Activated CD4-positive, alpha-beta T cell treated with anti-CD3 and anti-CD28 coated beads for 1 hour (primary cell): Measurements from ENCODE around the gene PCDHGB7.
"Not testable (repeated sequence)": the region's sequence is repeated elsewhere in the genome, so short reads cannot be mapped to it uniquely, and the experiment has no call there.

ENCODE experiments used
- DNase-seq: peaks from one replicate; pipeline ENCODE4 v3.0.0-alpha.2; 2020

PCDHGB7 gene

DNA sequence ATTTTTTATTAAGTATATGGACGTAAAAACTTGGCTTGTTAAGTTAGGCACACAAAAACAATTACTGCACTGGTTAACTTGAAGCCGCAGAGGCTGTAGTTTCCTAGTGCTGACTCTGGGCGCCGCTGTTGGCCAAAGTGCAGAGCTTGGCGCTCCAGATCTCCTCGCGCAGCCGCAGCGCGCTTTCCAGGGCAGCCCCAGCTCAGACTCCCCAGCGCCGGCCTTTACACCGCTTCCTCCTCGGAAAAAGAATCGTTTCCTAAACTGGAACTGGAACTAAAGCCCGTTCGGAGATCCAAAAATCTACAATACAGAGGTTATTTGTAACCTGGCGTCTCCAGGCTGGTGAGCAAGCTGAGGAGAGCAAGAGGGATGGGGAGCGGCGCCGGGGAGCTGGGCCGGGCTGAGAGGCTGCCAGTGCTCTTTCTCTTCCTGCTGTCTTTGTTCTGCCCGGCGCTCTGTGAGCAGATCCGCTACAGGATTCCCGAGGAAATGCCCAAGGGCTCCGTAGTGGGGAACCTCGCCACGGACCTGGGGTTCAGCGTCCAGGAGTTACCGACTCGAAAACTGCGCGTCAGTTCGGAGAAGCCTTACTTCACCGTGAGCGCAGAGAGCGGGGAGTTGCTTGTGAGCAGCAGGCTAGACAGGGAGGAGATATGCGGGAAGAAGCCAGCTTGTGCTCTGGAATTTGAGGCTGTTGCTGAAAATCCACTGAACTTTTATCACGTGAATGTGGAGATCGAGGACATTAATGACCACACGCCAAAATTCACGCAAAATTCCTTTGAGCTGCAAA lies 19.5 kb upstream of the PCDHGB7 start, which contains the start of gene PCDHGB5:
Gene PCDHGB5, plus strand, starts transcription at position 192 of the 796 bp plus-strand sequence. Its CDS starts 181 bp downstream, at position 373.
- not testable (repeated sequence) for DNase-seq

DNA sequence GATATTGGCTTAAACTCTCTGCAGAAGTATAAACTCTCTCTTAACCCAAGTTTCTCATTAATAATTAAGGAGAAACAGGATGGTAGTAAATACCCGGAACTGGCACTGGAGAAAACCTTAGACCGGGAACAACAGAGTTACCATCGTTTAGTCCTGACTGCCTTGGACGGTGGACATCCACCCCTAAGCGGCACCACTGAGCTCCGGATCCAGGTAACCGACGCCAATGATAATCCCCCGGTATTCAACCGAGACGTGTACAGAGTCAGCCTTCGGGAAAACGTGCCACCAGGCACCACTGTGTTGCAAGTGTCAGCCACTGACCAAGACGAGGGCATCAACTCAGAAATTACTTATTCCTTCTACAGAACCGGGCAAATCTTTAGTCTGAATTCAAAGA lies 18.9 kb upstream of the PCDHGB7 start:
- DNase-seq: no peak

DNA sequence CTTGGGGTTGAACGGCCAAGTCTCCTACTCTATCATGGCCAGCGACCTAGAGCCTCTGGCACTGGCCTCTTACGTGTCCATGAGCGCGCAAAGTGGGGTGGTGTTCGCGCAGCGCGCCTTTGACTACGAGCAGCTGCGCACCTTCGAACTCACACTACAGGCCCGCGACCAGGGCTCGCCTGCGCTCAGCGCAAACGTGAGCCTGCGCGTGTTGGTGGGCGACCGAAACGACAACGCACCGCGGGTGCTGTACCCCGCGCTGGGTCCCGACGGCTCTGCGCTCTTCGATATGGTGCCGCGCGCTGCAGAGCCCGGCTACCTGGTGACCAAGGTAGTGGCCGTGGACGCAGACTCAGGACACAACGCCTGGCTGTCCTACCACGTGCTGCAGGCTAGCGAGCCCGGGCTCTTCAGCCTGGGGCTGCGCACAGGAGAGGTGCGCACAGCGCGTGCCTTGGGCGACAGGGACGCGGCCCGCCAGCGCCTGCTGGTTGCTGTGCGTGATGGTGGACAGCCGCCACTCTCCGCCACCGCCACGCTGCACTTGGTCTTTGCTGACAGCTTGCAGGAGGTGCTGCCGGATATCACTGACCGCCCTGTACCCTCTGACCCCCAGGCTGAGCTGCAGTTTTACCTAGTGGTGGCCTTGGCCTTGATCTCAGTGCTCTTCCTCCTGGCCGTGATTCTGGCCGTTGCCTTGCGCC lies 17.8 kb upstream of the PCDHGB7 start:
- no peak for DNase-seq

DNA sequence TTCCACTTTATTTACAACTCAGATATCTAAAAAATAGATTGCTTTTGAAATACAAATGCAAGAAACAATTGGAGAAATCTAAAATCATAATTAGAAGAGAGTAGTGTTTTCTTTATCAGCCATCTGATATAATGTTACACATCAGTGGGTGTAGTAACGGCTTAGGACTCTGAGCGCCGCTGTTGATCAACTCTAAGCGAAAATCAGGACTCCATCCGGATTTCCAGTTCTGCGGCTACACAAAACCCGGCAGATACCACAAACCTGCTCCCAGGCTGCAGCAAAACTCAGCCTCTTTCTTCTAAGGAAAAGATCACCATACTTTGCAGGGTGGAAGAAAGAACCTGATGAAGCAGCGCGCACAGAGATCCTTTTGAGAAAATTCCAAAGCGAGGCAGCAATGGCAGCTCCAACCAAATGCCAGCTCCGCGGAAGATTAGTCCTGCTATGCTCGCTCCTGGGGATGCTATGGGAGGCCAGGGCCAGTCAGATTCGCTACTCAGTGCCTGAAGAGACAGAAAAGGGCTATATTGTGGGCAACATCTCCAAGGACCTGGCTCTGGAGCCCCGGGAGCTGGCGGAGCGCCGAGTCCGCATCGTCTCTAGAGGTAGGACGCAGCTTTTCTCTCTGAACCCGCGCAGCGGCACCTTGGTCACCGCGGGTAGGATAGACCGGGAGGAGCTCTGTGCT lies 14.8 kb upstream of the PCDHGB7 start, which contains the start of gene PCDHGA9:
Gene PCDHGA9, plus strand, starts transcription at position 226 of the 691 bp plus-strand sequence. Its CDS starts 175 bp downstream, at position 401.
- no peak for DNase-seq

DNA sequence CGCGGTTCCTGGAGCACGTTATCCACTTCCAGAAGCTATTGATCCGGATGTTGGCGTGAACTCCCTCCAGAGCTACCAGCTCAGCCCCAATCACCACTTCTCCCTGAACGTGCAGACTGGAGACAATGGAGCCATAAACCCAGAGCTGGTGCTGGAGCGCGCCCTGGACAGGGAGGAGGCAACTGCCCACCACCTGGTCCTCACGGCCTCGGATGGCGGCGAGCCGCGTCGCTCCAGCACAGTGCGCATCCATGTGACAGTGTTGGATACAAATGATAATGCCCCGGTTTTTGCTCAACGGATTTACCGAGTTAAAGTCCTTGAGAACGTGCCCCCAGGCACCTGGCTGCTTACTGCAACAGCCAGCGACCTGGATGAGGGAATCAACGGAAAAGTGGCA lies 14.1 kb upstream of the PCDHGB7 start:
- DNase-seq: no peak

DNA sequence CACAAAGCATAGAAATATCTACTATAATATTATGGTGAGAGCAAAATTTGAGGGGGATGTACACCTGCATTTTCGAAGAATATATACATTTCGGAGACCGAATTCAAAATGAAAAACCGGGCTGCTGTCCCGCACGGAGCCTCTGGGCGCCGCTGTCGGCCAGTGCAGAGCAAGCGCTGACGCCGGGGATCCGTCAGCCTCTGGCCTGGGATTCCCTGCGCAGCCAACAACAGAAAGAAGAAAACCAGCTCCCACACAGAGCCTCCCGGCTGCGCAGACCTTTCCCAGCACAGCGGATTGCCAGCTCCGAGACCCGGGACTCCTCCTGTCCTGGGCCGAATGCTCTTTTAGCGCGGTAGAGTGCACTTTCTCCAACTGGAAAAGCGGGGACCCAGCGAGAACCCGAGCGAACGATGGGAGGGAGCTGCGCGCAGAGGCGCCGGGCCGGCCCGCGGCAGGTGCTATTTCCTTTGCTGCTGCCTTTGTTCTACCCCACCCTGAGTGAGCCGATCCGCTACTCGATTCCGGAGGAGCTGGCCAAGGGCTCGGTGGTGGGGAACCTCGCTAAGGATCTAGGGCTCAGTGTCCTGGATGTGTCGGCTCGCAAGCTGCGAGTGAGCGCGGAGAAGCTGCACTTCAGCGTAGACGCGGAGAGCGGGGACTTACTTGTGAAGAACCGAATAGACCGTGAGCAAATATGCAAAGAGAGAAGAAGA lies 9.5 kb upstream of the PCDHGB7 start, which contains the start of gene PCDHGB6:
Gene PCDHGB6, plus strand, starts transcription at position 232 of the 716 bp plus-strand sequence. Its CDS starts 182 bp downstream, at position 414.
- not testable (repeated sequence) for DNase-seq

DNA sequence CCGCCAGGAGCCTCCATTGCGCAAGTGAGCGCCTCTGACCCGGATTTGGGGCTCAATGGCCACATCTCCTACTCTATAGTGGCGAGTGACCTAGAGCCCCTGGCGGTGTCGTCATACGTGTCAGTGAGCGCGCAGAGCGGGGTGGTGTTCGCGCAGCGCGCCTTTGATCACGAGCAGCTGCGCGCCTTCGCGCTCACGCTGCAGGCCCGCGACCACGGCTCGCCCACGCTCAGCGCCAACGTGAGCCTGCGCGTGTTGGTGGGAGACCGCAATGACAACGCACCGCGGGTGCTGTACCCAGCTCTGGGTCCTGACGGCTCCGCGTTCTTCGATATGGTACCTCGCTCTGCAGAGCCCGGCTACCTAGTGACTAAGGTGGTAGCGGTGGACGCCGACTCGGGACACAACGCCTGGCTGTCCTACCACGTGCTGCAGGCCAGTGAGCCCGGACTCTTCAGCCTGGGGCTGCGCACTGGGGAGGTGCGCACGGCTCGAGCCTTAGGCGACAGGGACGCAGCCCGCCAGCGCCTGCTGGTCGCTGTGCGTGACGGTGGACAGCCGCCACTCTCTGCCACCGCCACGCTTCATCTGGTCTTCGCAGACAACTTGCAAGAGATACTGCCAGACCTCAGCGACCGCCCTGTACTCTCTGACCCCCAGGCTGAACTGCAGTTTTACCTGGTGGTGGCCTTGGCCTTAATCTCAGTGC lies 7.7 kb upstream of the PCDHGB7 start:
- DNase-seq: no peak

DNA sequence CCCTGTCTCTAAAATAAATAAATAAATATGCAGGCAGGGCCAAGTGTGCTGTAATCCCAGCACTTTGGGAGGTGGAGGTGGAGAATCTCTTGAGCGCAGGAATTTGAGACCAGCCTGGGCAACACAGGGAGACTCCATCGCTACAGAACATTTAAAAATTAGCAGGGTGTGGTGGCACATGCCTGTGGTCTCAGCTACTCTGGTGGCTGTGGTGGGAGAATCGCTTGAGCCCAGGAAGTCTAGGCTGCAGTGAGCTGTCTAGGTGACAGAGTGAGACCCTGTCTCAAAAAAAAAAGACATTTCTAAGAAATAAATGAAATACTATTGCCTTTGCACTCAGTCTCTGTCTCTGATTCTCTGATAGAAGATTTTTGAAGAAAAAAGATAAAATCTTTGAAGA lies 5.9 kb upstream of the PCDHGB7 start:
- DNase-seq: no peak

DNA sequence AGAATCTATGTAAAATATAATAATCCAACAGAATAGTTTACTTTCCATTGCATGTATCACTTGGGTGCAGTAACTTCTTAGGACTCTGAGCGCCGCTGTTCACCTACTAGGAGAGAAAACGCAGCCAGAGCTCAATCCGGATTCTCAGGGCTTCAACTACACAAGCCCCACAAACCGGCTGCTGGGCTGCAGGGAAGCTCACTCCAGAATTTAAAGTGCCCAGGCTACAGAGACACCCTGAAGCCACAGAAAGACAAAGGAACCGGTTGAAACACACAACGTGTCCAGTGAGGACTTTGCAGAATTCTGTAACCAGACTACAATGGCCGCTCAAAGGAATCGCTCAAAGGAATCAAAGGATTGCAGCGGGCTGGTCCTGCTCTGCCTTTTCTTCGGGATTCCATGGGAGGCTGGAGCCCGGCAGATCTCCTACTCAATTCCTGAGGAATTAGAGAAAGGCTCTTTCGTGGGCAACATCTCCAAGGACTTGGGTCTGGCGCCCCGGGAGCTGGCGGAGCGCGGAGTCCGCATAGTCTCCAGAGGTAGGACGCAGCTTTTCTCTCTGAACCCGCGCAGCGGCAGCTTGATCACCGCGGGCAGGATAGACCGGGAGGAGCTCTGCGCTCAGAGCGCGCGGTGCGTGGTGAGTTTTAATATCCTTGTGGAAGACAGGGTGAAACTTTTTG lies 4.5 kb upstream of the PCDHGB7 start, which contains the start of gene PCDHGA10:
Gene PCDHGA10, plus strand, starts transcription at position 134 of the 686 bp plus-strand sequence. Its CDS starts 189 bp downstream, at position 323.
- DNase-seq: peak; percentile 38

DNA sequence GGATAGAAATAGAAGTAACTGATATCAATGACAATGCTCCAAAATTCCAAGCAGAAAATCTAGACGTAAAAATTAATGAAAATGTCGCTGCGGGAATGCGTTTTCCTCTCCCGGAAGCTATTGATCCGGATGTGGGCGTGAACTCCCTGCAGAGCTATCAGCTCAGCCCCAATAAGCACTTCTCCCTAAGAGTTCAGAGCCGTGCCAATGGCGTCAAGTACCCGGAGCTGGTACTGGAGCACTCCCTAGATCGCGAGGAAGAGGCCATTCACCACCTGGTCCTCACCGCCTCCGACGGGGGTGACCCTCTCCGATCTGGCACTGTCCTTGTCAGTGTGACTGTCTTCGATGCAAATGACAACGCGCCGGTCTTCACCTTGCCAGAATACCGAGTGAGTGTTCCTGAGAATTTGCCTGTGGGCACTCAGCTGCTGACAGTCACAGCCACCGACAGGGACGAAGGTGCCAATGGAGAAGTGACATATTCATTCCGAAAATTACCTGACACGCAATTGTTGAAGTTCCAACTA lies 3.9 kb upstream of the PCDHGB7 start:
- DNase-seq: no peak

DNA sequence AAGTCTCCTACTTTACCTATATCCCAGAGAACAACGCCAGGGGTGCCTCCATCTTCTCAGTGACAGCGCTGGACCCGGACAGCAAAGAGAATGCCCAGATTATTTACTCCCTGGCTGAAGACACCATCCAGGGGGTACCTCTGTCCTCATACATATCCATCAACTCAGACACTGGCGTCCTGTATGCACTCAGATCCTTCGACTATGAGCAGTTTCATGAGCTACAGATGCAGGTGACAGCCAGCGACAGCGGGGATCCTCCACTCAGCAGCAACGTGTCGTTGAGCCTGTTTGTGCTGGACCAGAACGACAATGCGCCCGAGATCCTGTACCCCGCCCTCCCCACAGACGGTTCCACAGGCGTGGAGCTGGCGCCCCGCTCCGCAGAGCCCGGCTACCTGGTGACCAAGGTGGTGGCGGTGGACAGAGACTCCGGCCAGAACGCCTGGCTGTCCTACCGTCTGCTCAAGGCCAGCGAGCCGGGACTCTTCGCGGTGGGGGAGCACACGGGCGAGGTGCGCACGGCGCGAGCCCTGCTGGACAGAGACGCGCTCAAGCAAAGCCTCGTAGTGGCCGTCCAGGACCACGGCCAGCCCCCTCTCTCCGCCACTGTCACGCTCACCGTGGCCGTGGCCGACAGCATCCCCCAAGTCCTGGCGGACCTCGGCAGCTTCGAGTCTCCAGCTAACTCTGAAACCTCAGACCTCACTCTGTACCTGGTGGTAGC lies 2.8 kb upstream of the PCDHGB7 start:
- not testable (repeated sequence) for DNase-seq

DNA sequence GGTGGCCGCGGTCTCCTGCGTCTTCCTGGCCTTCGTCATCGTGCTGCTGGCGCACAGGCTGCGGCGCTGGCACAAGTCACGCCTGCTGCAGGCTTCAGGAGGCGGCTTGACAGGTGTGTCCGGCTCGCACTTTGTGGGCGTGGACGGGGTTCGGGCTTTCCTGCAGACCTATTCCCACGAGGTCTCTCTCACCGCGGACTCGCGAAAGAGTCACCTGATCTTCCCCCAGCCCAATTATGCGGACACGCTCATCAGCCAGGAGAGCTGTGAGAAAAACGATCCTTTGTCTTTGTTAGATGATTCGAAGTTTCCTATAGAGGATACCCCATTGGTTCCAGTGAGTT lies 2.2 kb upstream of the PCDHGB7 start:
- DNase-seq: not testable (repeated sequence)

DNA sequence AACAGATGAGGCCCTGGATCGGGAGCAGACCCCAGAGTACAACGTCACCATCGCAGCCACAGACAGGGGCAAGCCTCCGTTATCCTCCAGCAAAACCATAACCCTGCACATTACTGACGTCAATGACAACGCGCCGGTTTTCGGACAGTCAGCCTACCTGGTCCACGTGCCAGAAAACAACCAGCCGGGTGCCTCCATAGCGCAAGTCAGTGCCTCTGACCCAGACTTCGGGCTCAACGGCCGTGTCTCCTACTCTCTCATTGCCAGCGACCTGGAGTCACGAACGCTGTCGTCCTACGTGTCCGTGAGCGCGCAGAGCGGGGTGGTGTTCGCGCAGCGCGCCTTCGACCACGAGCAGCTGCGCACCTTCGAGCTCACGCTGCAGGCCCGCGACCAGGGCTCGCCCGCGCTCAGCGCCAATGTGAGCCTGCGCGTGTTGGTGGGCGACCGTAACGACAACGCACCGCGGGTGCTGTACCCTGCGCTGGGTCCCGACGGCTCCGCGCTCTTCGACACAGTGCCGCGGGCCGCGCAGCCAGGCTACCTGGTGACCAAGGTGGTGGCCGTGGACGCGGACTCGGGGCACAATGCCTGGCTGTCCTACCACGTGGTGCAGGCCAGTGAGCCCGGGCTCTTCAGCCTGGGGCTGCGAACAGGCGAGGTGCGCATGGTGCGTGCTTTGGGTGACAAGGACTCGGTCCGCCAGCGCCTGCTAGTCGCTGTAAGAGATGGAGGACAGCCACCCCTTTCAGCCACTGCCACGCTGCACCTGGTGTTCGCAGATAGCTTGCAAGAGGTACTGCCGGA lies 1.8 kb downstream of the PCDHGB7 start:
- no peak for DNase-seq

DNA sequence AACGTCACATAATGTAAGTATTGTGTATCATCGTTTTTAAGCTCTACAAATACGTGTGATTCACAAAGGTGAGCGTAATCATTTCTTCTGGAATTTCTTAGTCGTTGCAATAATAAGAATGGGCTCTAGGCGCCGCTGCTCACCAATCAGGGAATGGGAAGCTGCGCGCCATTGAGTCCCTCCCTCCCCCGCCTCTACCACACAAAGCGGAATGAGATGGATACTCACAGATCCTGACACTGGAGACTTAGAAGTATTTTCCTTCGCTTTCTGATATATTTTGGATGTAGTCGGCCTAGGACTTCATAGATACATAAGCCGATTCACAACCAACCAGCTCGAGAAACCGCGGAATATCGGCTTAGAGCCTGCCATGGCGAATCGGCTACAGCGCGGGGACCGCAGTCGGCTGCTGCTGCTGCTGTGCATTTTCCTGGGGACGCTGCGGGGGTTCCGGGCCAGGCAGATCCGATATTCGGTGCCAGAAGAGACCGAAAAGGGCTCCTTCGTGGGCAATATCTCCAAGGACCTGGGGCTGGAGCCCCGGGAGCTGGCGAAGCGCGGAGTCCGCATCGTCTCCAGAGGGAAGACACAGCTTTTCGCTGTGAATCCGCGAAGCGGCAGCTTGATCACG lies 3.5 kb downstream of the PCDHGB7 start, which contains the start of gene PCDHGA11:
Gene PCDHGA11, plus strand, starts transcription at position 197 of the 634 bp plus-strand sequence. Its CDS starts 177 bp downstream, at position 374.
- DNase-seq: no peak

DNA sequence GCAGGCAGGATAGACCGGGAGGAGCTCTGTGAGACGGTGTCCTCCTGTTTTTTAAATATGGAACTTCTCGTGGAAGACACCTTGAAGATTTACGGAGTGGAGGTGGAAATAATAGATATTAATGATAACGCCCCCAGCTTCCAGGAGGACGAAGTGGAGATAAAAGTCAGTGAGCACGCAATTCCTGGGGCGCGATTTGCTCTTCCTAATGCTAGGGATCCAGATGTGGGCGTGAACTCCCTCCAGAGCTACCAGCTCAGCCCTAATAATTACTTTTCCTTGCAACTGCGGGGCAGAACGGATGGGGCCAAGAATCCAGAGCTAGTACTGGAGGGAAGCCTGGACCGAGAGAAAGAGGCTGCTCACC lies 4.0 kb downstream of the PCDHGB7 start:
- no peak for DNase-seq

DNA sequence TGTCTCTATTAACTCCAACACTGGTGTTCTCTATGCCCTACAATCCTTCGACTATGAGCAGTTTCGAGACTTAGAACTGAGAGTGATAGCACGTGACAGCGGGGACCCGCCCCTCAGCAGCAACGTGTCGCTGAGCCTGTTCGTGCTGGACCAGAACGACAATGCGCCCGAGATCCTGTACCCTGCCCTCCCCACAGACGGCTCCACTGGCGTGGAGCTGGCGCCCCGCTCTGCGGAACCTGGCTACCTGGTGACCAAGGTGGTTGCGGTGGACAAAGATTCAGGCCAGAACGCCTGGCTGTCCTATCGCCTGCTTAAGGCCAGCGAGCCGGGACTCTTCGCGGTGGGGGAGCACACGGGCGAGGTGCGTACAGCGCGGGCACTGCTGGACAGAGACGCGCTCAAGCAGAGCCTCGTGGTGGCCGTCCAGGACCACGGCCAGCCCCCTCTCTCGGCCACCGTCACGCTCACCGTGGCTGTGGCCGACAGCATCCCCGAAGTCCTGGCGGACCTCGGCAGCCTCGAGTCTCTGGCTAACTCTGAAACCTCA lies 5.3 kb downstream of the PCDHGB7 start:
- DNase-seq: no peak

DNA sequence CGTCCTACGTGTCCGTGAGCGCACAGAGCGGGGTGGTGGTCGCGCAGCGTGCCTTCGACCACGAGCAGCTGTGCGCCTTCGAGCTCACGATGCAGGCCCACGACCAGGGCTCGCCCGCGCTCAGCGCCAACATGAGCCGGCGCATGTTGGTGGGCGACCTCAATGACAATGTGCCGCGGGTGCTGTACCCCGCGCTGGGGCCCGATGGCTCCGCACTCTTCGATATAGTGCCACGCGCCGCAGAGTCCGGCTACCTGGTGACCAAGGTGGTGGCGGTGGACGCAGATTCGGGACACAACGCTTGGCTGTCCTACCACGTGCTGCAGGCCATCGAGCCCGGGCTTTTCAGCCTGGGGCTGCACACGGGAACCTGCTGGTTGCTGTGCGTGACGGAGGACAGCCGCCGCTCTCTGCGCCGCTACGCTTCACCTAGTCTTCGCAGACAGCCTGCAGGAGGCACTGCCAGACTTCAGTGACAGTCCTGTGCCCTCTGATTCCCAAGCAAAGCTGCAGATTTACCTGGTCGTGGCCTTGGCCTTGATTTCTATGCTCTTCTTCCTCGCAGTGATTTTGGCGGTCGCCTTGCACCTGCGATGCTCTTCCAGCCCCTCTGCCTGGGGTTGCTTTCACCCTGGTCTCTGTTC lies 10.4 kb downstream of the PCDHGB7 start:
- DNase-seq: no peak
